IPS-NIHi7 (cell line): Measurements from ENCODE around the gene RNF157.
A peak's percentile ranks its signal among the peaks of the same experiment; 100 is the strongest.
"Not testable (repeated sequence)": the region's sequence is repeated elsewhere in the genome, so short reads cannot be mapped to it uniquely, and the experiment has no call there.

ENCODE experiments used
- DNase-seq: peaks from one replicate; pipeline ENCODE4 v3.0.0; 2012; ENCODE audit warnings: mixed read lengths; ENCODE audit errors: extremely low spot score

The RNF157 gene

GRCh38 chr17:76270770-76271668 lies 30.7 kb upstream of the RNF157 start:
- no peak for DNase-seq

GRCh38 chr17:76270127-76270592 lies 29.9 kb upstream of the RNF157 start:
- no peak for DNase-seq

- no peak for DNase-seq
Measured at GRCh38 chr17:76268991-76269981, 29.0 kb upstream of the RNF157 start.

GRCh38 chr17:76268015-76268749 lies 27.9 kb upstream of the RNF157 start:
- DNase-seq, result no peak

GRCh38 chr17:76267581-76268001 lies 27.3 kb upstream of the RNF157 start:
- DNase-seq, result not testable (repeated sequence)

- DNase-seq, result no peak
Measured at GRCh38 chr17:76267051-76267576, 26.8 kb upstream of the RNF157 start.

GRCh38 chr17:76266244-76266938 lies 26.1 kb upstream of the RNF157 start:
- DNase-seq, result no peak

GRCh38 chr17:76265624-76266243 lies 25.4 kb upstream of the RNF157 start:
- no peak for DNase-seq

GRCh38 chr17:76264755-76265623 lies 24.7 kb upstream of the RNF157 start, which contains the start of gene UBALD2:
UBALD2 (plus strand) TSS chr17:76265348; CDS start chr17:76265506, 158 bp downstream.
- DNase-seq, result peak; percentile 99

- DNase-seq, result no peak
Measured at GRCh38 chr17:76264425-76264754, 24.1 kb upstream of the RNF157 start.

- no peak for DNase-seq
Measured at GRCh38 chr17:76263896-76264295, 23.6 kb upstream of the RNF157 start.

- DNase-seq, result no peak
Measured at GRCh38 chr17:76262732-76263344, 22.5 kb upstream of the RNF157 start.

GRCh38 chr17:76261421-76262215 lies 21.3 kb upstream of the RNF157 start:
- DNase-seq, result no peak

- no peak for DNase-seq
Measured at GRCh38 chr17:76260669-76261068, 20.4 kb upstream of the RNF157 start.

- DNase-seq, result no peak
Measured at GRCh38 chr17:76260220-76260619, 19.9 kb upstream of the RNF157 start.

GRCh38 chr17:76256430-76257050 lies 16.2 kb upstream of the RNF157 start:
- DNase-seq, result not testable (repeated sequence)

- DNase-seq, result no peak
Measured at GRCh38 chr17:76255801-76256429, 15.6 kb upstream of the RNF157 start.
